Myocyte (in vitro differentiated cells): ENCODE results near the gene SLC12A7. TPM values are rescaled to one million over a fixed set of nuclear protein-coding genes. Genes with fewer than 3 reads are reported as not detected.
"Not testable (repeated sequence)": the region's sequence is repeated elsewhere in the genome, so short reads cannot be mapped to it uniquely, and the experiment has no call there.

Experiments
- DNase-seq: peaks from one replicate; pipeline ENCODE4 v3.0.0-alpha.2; 2012; ENCODE audit warnings: low read depth
- total RNA-seq: library from RNA; depleted of rRNA; stranded (reverse); fragments of >200 nt; gene quantifications from 2 replicates; pipeline ENCODE4 v1.2.3, GENCODE V29; 2014

The SLC12A7 gene
- total RNA-seq, 1 donor from 2014 or later: 38.0 TPM

DNA sequence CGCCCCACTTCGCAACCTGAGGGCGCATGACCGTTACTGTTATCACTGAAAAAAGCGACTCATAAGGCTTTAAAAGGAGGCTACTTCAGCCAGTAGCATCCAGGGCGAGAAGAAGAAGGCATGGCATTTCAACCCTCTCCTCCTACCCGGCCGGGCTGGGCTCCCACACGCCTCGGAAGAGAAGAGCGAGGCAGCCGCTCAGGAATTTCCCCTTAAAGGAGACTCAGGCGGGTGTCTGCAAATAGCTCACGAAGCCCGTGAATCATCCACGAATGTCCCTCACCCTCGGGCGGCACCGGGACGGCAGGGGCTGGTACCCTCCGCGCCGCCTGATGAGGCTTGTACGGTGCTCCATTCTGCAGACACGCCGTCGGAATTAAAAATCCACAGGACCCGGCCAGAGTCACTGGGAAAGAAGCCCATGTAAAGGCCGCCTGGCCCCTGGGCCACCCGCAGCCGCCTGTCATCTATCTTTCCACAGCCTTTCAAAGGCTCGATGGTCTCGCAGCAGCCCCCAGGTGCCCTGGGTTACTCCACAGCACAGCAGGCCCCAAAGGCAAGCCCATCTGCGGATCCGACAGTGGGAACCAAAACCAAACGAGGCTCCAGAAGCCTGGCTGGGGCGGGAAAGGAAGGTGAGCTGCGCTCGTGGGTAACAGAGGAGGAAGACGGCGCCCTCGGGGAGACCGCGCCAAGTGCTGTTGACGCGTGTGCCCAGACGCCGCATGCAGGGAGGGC lies 11.8 kb downstream of the SLC12A7 start:
- DNase-seq: no peak

- no peak for DNase-seq
These were observed 12.8 kb downstream of the SLC12A7 start for GRCh38 chr5:1098986-1099597.

DNA sequence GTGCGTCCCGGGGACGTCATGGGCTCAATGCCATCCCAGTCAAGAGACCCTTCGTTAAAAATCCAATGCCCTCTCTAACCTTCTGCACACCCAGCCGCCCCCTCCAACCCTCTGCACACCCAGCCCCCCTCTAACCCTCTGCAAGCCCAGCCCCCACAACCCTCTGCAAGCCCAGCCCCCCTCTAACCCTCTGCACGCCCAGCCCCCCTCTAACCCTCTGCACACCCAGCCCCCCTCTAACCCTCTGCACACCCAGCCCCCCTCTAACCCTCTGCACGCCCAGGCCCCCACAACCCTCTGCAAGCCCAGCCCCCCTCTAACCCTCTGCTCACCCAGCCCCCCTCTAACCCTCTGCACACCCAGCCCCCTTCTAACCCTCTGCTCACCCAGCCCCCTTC lies 13.9 kb downstream of the SLC12A7 start:
- not testable (repeated sequence) for DNase-seq

DNA sequence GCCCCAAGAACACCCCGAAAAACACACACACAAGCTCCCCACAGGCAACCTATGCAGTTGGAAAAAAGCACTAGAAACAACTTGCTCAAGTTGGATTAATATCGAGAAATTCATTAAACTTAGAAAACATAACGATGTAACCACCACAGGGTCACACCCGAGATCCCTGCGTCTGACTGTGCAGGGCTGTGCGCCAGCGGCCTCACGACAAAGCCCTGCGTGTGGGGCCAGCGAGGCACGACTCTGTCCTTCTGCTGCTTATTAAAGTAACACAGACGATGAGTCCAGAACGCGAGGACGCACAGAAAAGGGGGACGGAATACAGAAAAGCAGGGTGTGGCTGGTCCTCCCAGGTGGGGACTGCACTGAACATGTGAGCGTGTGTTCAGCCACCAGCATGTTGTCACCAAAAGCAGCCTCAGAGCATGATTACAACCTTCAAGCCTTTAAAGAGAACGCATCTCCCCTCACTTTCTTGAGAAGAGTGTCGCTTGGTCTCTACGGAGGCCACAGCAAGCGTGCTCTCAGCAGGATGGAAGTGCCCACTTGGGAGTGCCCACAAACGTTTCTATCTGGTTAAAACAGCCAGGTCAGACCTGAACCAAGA lies 14.4 kb downstream of the SLC12A7 start:
- no peak for DNase-seq

GRCh38 chr5:1096838-1097237 lies 15.0 kb downstream of the SLC12A7 start:
- peak; percentile 73 for DNase-seq

GRCh38 chr5:1095990-1096363 lies 15.9 kb downstream of the SLC12A7 start:
- no peak for DNase-seq

GRCh38 chr5:1095302-1095989 lies 16.4 kb downstream of the SLC12A7 start:
- no peak for DNase-seq

DNA sequence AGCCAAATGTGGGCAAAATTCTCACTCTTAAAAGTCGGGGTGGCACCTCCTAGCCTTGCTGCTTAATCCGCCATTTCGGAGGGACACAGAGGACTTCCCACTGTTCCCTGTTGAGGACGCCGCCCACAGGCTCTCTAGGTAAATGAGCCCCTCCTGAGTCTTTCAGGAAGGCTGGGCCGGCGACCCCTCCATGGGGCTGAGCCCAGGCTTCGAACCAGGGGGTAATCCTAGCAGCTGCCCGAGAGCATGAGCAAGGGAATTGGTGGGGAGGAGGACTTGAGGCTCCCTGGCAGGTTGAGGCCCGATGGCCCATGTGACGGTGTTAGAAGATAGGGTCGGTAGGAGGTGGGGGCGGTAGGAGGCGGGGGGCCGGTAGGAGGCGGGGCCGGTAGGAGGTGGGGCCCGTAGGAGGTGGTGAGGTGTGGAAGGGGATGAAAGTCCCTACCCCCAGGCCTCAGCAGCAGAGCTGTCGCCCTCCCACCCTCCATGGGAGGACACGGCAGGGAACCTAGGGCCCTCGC lies 17.1 kb downstream of the SLC12A7 start:
- no peak for DNase-seq

- no peak for DNase-seq
These were observed 18.5 kb downstream of the SLC12A7 start for GRCh38 chr5:1093361-1093760.

DNA sequence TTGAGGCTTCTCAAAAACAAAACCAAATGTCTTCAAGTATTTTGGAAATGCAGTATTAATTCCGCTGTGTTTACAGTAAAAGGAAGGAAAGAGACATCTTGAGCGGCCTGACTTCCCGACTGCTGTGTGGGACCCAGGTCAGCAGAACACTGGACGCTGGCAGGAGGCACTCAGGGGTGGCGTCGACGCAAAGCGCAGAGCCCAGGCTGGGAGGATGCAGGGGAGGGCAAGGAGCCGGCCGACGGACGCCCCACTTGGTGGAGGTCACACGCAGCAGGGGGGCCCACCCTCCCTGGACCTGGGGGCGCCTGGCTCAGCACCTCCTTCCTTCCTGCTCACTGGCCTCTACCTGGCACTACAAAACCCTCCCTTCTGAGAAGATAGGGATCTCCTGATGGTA lies 19.7 kb downstream of the SLC12A7 start:
- DNase-seq: no peak

- no peak for DNase-seq
These were observed 20.2 kb downstream of the SLC12A7 start for GRCh38 chr5:1091632-1092031.

DNA sequence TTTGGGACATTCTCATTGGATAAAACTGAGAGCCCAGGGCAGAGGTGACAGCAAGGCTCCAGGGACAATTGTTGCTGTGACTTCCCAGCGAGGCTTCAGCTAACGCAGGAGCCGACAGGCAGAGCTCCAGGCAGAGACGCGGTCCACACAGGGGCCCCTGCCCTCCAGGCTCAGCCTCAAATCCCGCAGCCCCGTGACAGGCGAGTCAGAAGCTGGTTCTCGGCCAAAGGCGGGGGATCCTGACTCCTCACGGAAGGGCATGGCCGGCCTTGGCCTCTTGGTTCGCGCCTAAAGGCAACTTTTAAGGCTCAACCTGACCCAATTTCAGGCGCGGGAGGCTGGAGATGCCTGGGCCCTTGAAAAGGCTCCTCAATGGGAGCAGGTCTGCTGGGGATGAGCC lies 21.3 kb downstream of the SLC12A7 start:
- no peak for DNase-seq

GRCh38 chr5:1089621-1090040 lies 22.2 kb downstream of the SLC12A7 start:
- no peak for DNase-seq

GRCh38 chr5:1089146-1089545 lies 22.7 kb downstream of the SLC12A7 start:
- DNase-seq: no peak

- no peak for DNase-seq
These were observed 23.1 kb downstream of the SLC12A7 start for GRCh38 chr5:1088726-1089125.

- no peak for DNase-seq
These were observed 23.8 kb downstream of the SLC12A7 start for GRCh38 chr5:1088031-1088430.

GRCh38 chr5:1087428-1087827 lies 24.4 kb downstream of the SLC12A7 start:
- DNase-seq: no peak

DNA sequence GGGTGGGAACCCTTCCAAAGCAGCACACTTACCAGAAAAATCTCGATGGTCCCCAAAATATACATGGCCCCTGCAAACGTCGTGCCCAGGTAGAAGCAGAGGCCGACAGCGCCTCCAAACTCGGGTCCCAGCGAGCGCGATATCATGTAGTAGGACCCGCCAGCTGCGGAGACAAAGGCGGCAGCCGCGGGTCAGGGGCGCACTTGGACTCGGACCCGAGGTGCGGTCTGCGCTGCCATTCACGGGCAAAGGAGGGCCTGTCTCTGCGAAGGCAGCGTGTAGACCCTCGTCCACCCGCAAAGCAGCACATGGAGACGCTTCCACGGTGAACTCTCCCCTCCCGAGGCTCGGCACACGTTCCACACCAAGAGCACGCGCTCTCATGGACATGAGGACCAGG lies 25.0 kb downstream of the SLC12A7 start:
- no peak for DNase-seq

DNA sequence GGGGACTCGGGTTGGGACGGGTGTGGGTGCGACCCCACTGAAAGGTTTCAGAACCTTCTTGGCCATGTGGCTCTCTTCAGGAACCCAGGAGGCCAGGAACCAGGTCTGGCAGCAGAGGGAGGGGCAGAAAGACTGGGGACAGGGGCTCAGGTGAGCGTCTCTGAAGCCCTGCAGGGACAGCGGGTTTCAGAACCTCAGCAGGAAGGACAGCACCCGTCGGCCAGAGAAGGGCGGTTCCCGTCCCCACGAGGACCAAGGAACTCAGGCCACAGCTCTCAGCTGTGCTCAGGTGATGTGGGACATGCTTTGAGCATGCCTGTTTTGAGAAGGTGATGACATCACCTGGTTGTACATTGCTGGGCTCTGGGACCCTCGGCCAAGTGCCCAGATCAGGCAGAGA lies 25.7 kb downstream of the SLC12A7 start:
- DNase-seq: no peak

GRCh38 chr5:1085391-1085790 lies 26.5 kb downstream of the SLC12A7 start:
- no peak for DNase-seq

DNA sequence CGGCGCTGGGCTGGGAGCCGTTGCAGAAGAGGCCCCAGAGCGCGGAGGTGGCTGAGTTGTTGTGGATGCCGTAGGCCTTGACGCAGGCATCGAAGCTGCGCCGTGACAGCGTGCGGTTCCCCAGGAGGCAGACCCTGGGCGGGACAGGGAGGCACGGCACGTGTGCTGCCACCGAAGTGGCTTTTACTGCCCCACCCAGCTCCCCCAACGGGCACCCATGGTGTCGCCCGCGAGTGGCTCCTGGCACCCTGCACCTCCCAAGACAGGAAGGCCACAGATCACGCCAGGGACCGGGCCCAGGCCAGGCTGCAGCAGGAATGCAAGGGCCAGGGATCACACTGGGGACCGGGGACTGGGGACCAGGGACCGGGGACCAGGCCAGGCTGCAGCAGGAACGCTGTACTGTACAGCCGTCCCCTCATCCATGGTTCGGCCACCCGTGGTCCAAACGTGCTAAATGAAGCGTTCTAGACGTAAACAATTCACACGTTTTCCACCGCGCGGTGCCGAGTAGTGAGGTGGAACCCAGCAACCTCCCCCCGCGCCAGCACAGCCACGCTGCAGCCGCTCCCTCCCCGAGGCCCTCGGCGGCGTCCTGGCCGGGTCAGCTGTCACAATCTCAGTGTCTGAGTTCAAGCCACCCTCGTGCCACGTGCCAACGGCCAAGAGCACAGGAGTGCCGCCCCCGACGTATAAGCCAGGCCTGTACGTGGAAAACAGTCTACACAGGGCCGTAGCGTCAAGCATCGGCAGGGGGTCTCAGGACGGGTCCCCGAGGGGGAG lies 27.8 kb downstream of the SLC12A7 start:
- DNase-seq: no peak
